ENCODE measurements around the gene NXN. TPM values are rescaled to one million over a fixed set of nuclear protein-coding genes. Genes with fewer than 3 reads are reported as not detected.
"Not testable (repeated sequence)": the region's sequence is repeated elsewhere in the genome, so short reads cannot be mapped to it uniquely, and the experiment has no call there.

Gene NXN
- total RNA-seq, 1 experiment from 2014 or later = 71.6 TPM

- DNase-seq (ENCODE audit: low spot score) = no peak
Observed at GRCh38 chr17:920190-920589, 59.4 kb downstream of the NXN start.

GRCh38 chr17:917941-918740 is 61.4 kb downstream of the NXN start:
- DNase-seq (ENCODE audit: low spot score) = no peak

GRCh38 chr17:917391-917811 is 62.2 kb downstream of the NXN start:
- DNase-seq (ENCODE audit: low spot score) = no peak

GRCh38 chr17:916315-916714 is 63.3 kb downstream of the NXN start:
- DNase-seq (ENCODE audit: low spot score) = no peak

DNA sequence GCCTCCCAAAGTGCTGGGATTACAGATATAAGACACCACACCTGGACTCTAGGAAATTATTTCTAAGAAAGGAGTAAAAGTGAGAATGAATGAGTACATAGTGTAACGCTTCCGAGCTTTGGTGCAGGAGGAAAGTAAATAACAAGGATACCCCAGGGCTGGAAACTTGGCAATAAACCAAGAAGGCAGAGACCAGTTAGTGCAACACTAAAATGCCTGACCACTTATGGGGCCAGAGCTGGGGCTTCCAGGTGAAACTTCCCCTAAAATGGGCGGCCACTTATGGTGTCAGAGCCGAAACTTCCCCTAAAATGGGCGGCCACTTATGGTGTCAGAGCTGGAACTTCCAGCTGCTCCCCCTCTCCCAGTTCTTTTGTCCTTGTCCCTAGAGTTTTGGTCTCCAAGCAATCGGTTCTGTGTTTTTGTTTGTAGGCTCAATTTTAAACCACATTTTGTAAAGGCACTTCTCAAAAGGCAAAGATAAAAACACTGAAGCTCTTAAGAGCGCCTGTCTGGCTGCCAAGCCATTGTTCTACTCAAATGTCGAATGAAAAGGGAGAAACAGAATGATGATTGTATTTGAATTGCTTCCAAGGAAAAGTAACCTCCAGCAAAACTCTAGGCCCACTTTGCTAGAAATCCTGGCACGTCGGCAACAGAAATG is 63.9 kb downstream of the NXN start:
- DNase-seq (ENCODE audit: low spot score) = no peak

GRCh38 chr17:914561-914960 is 65.0 kb downstream of the NXN start:
- DNase-seq (ENCODE audit: low spot score) = no peak

DNA sequence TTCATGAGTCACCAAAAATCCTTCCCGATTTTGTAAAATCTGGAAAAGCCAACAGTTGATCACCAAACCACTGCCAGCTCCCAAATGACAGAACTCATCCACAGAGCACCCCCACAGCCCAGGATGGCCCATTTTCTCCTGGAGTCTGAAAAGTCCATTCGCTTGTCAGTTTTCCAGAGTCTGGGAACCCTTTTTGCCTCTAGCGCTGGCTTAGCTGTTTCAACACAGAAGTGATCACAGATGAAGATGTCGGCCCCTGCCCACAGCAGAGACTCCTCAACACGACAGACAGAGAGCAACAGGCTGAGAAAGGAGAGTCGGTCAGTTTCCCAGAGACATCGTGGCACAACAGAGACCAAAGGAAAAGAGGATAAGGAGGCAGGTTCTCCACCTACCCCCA is 66.4 kb downstream of the NXN start:
- DNase-seq (ENCODE audit: low spot score) = no peak

DNA sequence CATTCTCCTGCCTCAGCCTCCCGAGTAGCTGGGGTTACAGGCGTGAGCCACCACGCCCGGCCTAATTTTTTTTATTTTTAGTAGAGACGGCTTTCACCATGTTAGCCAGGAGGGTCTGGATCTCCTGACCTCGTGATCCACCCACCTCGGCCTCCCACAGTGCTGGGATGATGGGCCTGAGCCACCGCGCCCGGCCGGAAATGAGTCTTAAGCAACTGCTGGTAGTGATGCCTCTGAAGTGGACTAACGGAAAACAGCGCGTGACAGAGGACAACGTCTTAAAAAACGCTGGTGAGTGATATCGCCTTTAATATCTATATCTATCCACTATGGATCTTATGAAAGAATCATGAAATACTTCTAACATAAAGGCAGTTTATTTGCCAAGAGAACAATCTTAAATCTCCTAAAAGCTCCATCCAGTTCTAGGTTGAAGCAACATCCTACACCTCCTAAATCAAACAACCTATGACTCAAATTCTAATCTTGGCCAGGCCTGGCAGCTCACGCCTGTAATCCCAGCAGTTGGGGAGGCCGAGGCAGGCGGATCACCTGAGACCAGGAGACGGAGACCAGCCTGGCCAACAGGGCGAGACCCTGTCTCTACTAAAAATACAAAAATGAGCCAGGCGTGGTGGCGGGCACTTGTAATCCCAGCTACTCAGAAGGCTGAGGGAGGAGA is 69.8 kb downstream of the NXN start:
- DNase-seq (ENCODE audit: low spot score) = no peak

DNA sequence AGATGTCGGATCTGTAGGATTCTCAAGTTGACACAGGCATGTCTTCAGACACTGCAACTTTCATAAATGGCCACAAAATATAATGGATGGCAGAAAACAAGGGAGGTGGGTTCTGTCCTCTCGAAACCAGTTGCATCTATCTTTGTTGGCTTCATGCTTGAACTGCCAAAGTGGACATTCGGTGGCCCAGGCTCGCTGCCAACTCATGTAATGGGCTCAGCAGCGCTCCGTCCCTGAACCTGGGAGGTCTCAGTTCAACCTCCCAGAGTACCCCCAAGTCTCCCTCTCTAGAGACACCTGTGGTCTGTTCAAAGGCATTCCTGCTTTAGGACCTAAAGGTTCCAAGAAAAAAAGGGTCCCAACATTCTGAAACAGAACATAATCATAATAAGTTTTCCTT is 71.9 kb downstream of the NXN start:
- no peak for DNase-seq (ENCODE audit: low spot score)

DNA sequence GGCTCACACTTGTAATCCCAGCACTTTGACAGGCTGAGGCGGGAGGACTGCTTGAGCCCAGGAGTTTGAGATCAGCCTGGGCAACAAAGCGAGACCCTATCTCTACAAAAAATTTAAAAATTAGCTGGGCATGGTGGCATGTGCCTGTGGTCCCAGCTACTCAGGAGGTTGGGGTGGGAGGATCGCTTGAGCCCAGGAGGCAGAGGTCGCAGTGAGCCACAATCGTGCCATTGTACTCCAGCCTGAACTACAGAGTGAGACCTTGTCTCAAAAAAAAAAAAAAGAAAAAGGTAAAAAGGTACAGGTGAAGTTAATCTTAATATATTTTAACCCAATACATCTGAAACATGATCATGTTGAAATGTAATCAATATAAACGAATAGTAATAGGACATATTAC is 73.9 kb downstream of the NXN start:
- not testable (repeated sequence) for DNase-seq (ENCODE audit: low spot score)

DNA sequence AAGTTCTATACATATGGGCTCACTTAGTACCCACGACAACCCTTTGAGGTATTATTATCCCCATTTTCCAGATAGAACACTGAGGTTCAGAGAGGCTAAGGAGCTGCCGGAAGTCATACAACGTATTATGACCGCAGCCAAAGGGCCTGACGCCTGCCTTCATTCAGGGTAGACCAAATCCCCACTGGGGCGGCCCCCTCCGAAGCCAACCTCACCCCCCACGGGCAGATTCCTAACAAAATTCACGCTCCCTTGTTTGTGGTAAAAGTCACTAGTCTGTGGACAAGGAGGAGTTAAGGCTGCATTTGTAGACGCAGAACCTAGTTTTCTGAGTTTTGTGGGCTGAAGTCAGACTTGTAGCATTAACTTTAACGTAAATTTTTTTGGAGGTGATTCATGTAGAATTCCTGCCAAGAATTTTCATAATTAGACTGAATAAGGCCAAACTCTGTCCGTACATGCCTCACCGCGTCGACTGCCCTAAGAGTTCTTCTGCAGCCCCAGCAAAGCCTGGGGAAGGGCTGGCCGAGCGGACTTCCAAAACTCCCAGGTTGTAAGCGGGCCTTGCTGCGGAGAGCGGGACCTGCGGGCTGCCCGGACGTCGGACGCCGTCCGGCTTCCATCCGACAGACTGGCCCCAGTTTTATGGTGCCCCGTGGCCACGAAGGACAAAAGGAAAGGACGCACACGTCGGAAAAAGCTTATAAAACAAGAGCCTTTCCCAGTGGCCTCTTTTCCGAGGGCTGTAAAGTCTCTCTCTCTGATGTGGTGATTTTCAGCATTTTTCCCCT is 75.7 kb downstream of the NXN start:
- DNase-seq (ENCODE audit: low spot score) = no peak

DNA sequence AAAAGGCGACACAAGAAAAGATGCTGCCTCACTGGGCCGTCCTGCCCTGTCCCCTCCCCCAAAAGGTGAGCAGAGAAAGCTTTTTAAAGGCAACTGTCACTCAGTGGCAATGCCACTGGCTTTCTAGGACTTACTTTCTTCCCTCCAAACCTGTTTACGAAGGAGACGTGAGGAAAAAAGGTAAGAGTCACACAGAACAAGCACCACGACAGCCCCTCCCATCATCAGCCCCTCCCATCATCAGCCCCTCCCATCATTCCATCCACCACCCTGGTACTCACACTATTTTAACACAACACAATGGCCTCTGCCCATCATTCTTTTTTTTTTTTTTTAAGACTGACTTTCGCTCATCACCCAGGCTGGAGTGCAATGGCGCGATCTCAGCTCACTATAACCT is 77.1 kb downstream of the NXN start:
- no peak for DNase-seq (ENCODE audit: low spot score)

DNA sequence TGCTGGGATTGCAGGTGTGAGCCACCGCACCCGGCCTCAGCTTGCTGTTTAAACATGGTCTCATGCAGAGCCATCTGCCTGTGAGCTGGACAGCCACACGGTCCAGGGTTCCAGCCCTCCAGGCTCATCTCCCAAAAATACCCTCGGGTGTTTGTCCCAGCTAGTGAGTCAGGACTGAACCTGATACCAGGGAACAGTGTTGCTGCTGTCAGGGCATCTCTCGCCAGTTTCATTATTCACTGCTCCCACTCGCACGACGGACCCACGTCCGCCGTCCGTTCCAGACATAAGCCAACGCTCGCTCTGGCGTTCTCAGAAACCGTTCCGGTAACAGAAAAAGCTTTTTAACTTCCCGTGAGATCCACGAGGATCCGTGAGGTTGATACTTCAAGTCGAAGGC is 77.6 kb downstream of the NXN start:
- DNase-seq (ENCODE audit: low spot score) = no peak

DNA sequence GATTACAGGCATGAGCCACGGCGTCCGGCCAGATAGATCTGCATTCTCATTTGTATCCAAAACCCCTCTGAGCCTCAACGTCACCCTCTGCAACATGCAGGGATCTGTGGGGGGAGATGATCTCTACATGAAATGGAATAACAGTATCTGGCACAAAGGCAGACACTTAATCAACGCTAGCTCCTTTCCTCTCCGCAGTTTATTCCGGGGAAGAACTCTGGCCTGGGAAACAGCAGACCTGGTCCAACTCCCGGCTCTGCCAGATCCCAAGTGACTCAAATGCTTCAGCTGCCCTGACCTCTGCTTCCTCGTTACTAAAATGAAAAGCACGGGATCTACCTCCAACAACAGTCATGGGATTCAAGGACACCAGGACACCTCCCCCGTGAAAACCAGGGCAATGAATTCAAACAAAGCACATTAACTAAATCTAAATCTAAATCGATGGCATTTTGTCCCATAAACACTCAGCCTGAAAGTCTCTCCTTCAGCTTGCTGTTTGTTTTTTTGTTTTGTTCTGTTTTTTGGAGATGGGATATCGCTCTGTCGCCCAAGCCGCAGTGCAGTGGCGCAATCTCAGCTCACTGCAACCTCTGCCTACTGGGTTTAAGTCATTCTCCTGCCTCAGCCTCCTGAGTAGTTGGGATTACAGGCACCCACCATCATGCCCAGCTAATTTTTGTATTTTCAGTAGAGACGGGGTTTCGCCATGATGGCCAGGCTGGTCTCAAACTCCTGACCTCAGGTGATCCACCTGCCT is 78.2 kb downstream of the NXN start:
- DNase-seq (ENCODE audit: low spot score) = no peak

DNA sequence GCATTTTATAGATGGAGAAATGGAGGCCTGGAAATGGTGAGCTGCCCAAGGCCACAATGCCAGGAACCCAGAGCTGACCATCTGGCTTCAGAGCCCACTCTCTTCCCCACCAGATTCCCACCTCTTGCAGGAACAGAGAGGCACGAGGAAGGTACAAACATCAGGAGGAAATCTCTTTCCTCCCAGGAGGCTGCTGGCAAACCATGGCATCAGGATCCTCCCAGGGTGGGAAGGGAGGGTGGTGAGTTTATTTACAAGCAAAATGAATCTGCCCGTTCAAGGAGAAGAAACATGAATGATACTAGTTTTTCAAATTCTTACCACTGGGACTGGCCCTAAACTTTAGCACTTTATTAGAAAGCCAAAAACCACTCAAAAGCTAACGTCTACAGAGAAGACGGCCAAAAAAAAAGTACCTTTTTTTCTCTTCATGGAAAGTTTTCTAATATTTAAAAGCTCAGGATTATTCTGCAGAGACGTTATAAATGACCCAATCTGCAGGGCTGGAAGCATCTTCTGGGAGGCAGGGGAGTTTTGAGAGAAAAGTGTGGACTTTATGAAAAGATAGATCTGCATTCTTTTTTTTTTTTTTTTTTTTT is 79.1 kb downstream of the NXN start:
- DNase-seq (ENCODE audit: low spot score) = no peak

DNA sequence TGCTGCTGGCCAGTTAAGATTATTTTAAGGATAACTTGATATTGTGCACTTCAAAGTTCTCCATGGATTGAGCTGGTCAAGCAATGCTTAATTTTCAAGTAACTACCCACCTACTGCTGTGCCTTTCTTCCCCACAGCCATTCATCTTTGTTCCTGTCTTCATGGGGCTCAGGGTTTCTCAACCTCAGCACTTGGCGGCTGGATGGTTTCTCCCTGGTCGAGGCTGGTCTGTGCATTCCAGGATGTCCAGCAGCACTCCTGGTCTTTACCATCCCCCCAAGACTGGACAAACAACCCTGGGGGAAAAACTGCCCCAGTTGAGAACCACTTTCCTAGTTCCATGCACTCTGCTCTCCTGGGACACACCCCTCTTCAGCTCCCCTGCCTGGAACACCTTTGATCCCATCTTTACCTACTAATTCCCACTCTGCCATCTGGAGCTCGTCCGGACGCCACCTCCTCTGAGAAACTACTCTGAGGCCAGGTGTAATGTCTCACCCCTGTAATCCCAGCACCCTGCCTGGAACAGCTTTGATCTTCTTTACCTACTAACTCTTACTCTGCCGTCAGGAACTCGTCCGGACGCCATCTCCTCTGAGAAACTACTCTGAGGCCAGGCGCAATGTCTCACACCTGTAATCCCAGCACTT is 81.5 kb downstream of the NXN start:
- no peak for DNase-seq (ENCODE audit: low spot score)

- no peak for DNase-seq (ENCODE audit: low spot score)
Observed at GRCh38 chr17:896953-897661, 82.5 kb downstream of the NXN start.

DNA sequence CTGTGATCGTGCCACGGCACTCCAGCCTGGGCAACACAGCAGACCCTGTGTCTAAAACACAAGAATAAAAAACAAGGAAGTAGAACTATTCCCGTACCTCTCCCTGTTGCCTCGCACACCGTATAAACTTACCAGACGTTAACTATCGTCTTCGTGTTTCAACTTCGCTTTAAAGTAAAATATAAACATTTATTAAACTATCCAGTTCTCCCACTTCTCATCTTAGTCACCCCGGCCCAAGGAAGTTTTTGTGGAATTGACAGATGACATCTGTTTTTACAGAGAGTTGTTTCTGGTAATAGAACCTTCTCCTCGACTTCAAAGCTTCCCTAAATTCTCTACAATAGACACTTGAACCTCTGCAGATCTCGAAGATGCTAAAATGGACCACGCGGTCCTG is 83.1 kb downstream of the NXN start:
- DNase-seq (ENCODE audit: low spot score) = no peak

DNA sequence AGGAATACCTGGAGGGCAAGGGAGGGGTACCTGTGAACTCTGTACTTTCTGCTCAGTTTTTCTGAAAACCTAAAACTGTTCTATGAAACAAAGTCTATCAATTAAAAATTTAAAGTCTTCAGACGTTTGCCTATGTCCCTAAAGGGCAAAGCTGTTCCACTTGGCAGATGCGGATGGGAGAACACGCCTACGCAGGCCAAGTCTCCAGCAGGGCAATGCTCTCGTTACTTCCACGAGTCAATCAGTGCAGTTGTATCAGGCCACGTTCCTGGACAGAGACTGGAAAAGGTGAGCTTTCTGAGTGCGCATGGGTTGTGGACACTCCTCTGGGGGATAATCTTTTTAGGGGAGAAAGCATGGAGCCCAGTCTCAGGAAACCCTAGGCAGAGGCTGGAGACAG is 86.6 kb downstream of the NXN start:
- DNase-seq (ENCODE audit: low spot score) = no peak

- no peak for DNase-seq (ENCODE audit: low spot score)
Observed at GRCh38 chr17:888998-889441, 90.6 kb downstream of the NXN start.
